VCaP (cell line): ENCODE measurements around the gene SUSD3.
"Not testable (repeated sequence)": the region's sequence is repeated elsewhere in the genome, so short reads cannot be mapped to it uniquely, and the experiment has no call there.

ENCODE experiments used
- H3K27ac ChIP-seq: fragments of 450-650 bp; 2 replicates; pipeline ENCODE4 v1.5.1; 2017
- CTCF ChIP-seq: fragments of 450-650 bp; conservative IDR thresholded peaks from 2 replicates; pipeline ENCODE4 v1.5.1; 2017; ENCODE audit warnings: mild to moderate bottlenecking, moderate library complexity

SUSD3 gene

GRCh38 chr9:93112116-93112863 lies 53.8 kb downstream of the SUSD3 start:
- TF ChIP-seq CTCF: no peak
- no peak overlapping the region for H3K27ac ChIP-seq

GRCh38 chr9:93112864-93113389 lies 54.4 kb downstream of the SUSD3 start:
- H3K27ac ChIP-seq: no peak overlapping the region
- TF ChIP-seq CTCF: no peak

GRCh38 chr9:93114169-93114983 lies 55.9 kb downstream of the SUSD3 start:
- TF ChIP-seq CTCF: no peak
- no peak overlapping the region for H3K27ac ChIP-seq

GRCh38 chr9:93114984-93115335 lies 56.5 kb downstream of the SUSD3 start:
- TF ChIP-seq CTCF: no peak
- H3K27ac ChIP-seq: no peak overlapping the region

- TF ChIP-seq CTCF: no peak
- H3K27ac ChIP-seq: no peak overlapping the region
These were observed 57.1 kb downstream of the SUSD3 start for GRCh38 chr9:93115486-93116071.

GRCh38 chr9:93116072-93116961 lies 57.8 kb downstream of the SUSD3 start:
- TF ChIP-seq CTCF: no peak
- H3K27ac ChIP-seq: no peak overlapping the region

DNA sequence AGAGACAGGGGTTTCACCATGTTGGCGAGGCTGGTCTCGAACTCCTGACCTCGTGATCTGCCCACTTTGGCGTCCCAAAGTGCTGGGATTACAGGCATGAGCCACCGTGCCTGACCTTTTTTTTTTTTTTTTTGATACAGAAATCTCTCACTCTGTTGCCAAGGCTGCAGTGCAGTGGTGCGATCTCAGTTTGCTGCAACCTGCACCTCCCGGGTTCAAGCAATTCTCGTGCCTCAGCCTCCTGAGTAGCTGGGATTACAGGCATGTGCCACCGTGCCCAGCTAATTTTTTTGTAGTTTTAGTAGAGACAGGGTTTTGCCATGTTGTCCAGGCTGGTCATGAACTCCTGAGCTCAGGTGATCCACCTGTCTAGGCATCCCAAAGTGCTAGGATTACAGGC lies 59.0 kb downstream of the SUSD3 start:
- H3K27ac ChIP-seq: not testable (repeated sequence)
